Spleen (tissue), 7 donors: Measurements from ENCODE around the gene BRINP3.

Source experiments
- CTCF ChIP-seq, 11 experiments: fragments of 200-600 bp in 7 of 11; fragments of 450-650 bp in 4 of 11; sonication (generic) in 4 of 11; IDR thresholded peaks in 8 of 11; conservative IDR thresholded peaks in 3 of 11; 1 replicate in 7 of 11; 2 replicates in 4 of 11; pipeline versions ENCODE4 v1.4.0 to v1.8.0; 2016 to 2021; ENCODE audit warnings: antibody characterized with exemption in 11 of 11, inconsistent platforms in 4 of 11, mild to moderate bottlenecking in 1 of 11
- POLR2AphosphoS5 ChIP-seq, 3 donors: sonication (generic); formaldehyde crosslinking; IDR thresholded peaks; one replicate each; pipeline ENCODE4 v1.5.1; 2017; ENCODE audit warnings: antibody characterized with exemption in 3 of 3
- donor health status: DM: no; HTN: no; CAD: no; lungs with moderate emphysema.
- donor health status: DM: no; HTN: no; CAD: no.
- donor health status: DM: no; HTN: no; CAD: no.

- TF ChIP-seq POLR2AphosphoS5 (IDR thresholded peaks at IDR 0.05) (no peak), CTCF (IDR thresholded peaks at IDR 0.05 in 8 of 11, conservative IDR thresholded peaks at IDR 0.05 in 3 of 11) (no peak)
Observed at GRCh38 chr1:190403402-190403801, 74.3 kb downstream of the BRINP3 start.
